ENCODE data around the gene PCBD1. TPM values are rescaled to one million over a fixed set of nuclear protein-coding genes. Genes with fewer than 3 reads are reported as not detected.

The PCBD1 gene
- total and polyA plus RNA-seq, 5 experiments from 2014 or later, result 6.0 to 23.2 (median 9.5) TPM

- POLR2A ChIA-PET, result no interaction called here
- DNase-seq (no peak), ATAC-seq (no peak)
- Mint-ChIP-seq H3K9me3 (no peaks in the 10 kb centered on the region), H3K36me3 (peaks cover 4 to 72% (median 23%) of the 10 kb centered on the region in 3 donors), H3K27me3 (no peaks in the 10 kb centered on the region), H3K27ac (peak overlapping the region in 1 of 10 donors; percentile 75), H3K4me3 (no peak overlapping the region), H3K4me1 (peaks cover 9 to 30% (median 16%) of the 10 kb centered on the region in 4 donors)
Observed at GRCh38 chr10:70845816-70846215, 42.5 kb downstream of the PCBD1 start.

- Mint-ChIP-seq H3K36me3 (peaks cover 4 to 71% (median 24%) of the 10 kb centered on the region in 3 donors), H3K4me3 (no peak overlapping the region)
Observed at GRCh38 chr10:70845256-70845655, 43.1 kb downstream of the PCBD1 start.

GRCh38 chr10:70843776-70844489 lies 44.4 kb downstream of the PCBD1 start:
- Mint-ChIP-seq H3K27ac (peak overlapping the region in 1 of 10 donors; percentile 40), H3K4me1 (peaks cover 14 to 18% (median 16%) of the 10 kb centered on the region in 4 donors), H3K36me3 (peaks cover 4 to 72% (median 30%) of the 10 kb centered on the region in 3 donors), H3K27me3 (no peaks in the 10 kb centered on the region), H3K4me3 (no peak overlapping the region), H3K9me3 (no peaks in the 10 kb centered on the region)
- ATAC-seq (no peak), DNase-seq (no peak)
- POLR2A ChIA-PET, result no interaction called here

More at GRCh38 chr10:70845256-70845655, 43.1 kb downstream of the PCBD1 start:
- peaks cover 14 to 29% (median 18%) of the 10 kb centered on the region in 4 donors for H3K4me1 Mint-ChIP-seq
- H3K27ac Mint-ChIP-seq, result peak overlapping the region in 1 of 10 donors; percentile 75
- DNase-seq (no peak), ATAC-seq (no peak)
- POLR2A ChIA-PET, result no interaction called here
- no peaks in the 10 kb centered on the region for H3K27me3 Mint-ChIP-seq
- H3K9me3 Mint-ChIP-seq, result no peaks in the 10 kb centered on the region

GRCh38 chr10:70843333-70843732 lies 45.0 kb downstream of the PCBD1 start:
- no peak for DNase-seq

GRCh38 chr10:70840836-70841235 lies 47.5 kb downstream of the PCBD1 start:
- H3K4me3 Mint-ChIP-seq, result no peak overlapping the region
- H3K9me3 Mint-ChIP-seq, result peaks cover 0 to 9% (median 2%) of the 10 kb centered on the region in 9 donors
- POLR2A ChIA-PET, result no interaction called here
- DNase-seq, result no peak
- peaks cover 15 to 77% (median 44%) of the 10 kb centered on the region in 3 donors for H3K36me3 Mint-ChIP-seq
- ATAC-seq, result no peak
- H3K27me3 Mint-ChIP-seq, result no peaks in the 10 kb centered on the region
- H3K4me1 Mint-ChIP-seq, result peaks cover 16 to 25% (median 18%) of the 10 kb centered on the region in 4 donors
- H3K27ac Mint-ChIP-seq, result peak overlapping the region in 1 of 10 donors; percentile 18

More at GRCh38 chr10:70843333-70843732, 45.0 kb downstream of the PCBD1 start:
- Mint-ChIP-seq H3K9me3 (no peaks in the 10 kb centered on the region), H3K36me3 (peaks cover 4 to 72% (median 32%) of the 10 kb centered on the region in 3 donors), H3K4me3 (no peak overlapping the region), H3K27ac (no peak overlapping the region), H3K27me3 (no peaks in the 10 kb centered on the region), H3K4me1 (peaks cover 13 to 18% (median 15%) of the 10 kb centered on the region in 4 donors)
- POLR2A ChIA-PET, result no interaction called here
- no peak for ATAC-seq

GRCh38 chr10:70838270-70838805 lies 50.0 kb downstream of the PCBD1 start:
- no peak for ATAC-seq
- H3K4me1 Mint-ChIP-seq, result peaks cover 18 to 37% (median 24%) of the 10 kb centered on the region in 4 donors
- H3K27me3 Mint-ChIP-seq, result no peaks in the 10 kb centered on the region
- peaks cover 10 to 71% (median 48%) of the 10 kb centered on the region in 3 donors for H3K36me3 Mint-ChIP-seq
- POLR2A ChIA-PET, result no interaction called here
- no peak for DNase-seq
- H3K9me3 Mint-ChIP-seq, result peaks cover 0 to 9% (median 2%) of the 10 kb centered on the region in 9 donors
- H3K4me3 Mint-ChIP-seq, result no peak overlapping the region
- no peak overlapping the region for H3K27ac Mint-ChIP-seq

GRCh38 chr10:70837660-70838059 lies 50.7 kb downstream of the PCBD1 start:
- Mint-ChIP-seq H3K36me3 (peaks cover 10 to 65% (median 48%) of the 10 kb centered on the region in 3 donors), H3K27ac (no peak overlapping the region), H3K4me1 (peaks cover 18 to 44% (median 27%) of the 10 kb centered on the region in 4 donors), H3K9me3 (peaks cover 0 to 9% (median 2%) of the 10 kb centered on the region in 9 donors), H3K27me3 (no peaks in the 10 kb centered on the region), H3K4me3 (no peak overlapping the region)
- ATAC-seq (no peak), DNase-seq (no peak)
- POLR2A ChIA-PET, result no interaction called here

GRCh38 chr10:70836319-70836718 lies 52.0 kb downstream of the PCBD1 start:
- POLR2A ChIA-PET, result no interaction called here
- peaks cover 10 to 57% (median 48%) of the 10 kb centered on the region in 3 donors for H3K36me3 Mint-ChIP-seq
- peaks cover 17 to 40% (median 29%) of the 10 kb centered on the region in 4 donors for H3K4me1 Mint-ChIP-seq
- H3K27me3 Mint-ChIP-seq, result no peaks in the 10 kb centered on the region
- peaks cover 0 to 9% (median 2%) of the 10 kb centered on the region in 9 donors for H3K9me3 Mint-ChIP-seq
- ATAC-seq (no peak), DNase-seq (no peak)
- H3K27ac Mint-ChIP-seq, result no peak overlapping the region
- no peak overlapping the region for H3K4me3 Mint-ChIP-seq

- POLR2A ChIA-PET, result no interaction called here
- no peak overlapping the region for H3K4me3 Mint-ChIP-seq
- peaks cover 0 to 9% (median 2%) of the 10 kb centered on the region in 9 donors for H3K9me3 Mint-ChIP-seq
- no peak overlapping the region for H3K27ac Mint-ChIP-seq
- no peaks in the 10 kb centered on the region for H3K27me3 Mint-ChIP-seq
- peaks cover 13 to 37% (median 23%) of the 10 kb centered on the region in 4 donors for H3K4me1 Mint-ChIP-seq
- no peak for DNase-seq
- H3K36me3 Mint-ChIP-seq, result peaks cover 10 to 55% (median 46%) of the 10 kb centered on the region in 3 donors
- ATAC-seq, result no peak
Observed at GRCh38 chr10:70834441-70835151, 53.8 kb downstream of the PCBD1 start.

- Mint-ChIP-seq H3K27me3 (no peaks in the 10 kb centered on the region), H3K4me3 (no peak overlapping the region), H3K9me3 (peaks cover 0 to 9% (median 2%) of the 10 kb centered on the region in 9 donors), H3K27ac (no peak overlapping the region), H3K4me1 (peaks cover 16 to 37% (median 23%) of the 10 kb centered on the region in 4 donors), H3K36me3 (peaks cover 10 to 60% (median 48%) of the 10 kb centered on the region in 3 donors)
- ATAC-seq (no peak), DNase-seq (no peak)
- POLR2A ChIA-PET, result no interaction called here
Observed at GRCh38 chr10:70834021-70834420, 54.3 kb downstream of the PCBD1 start.

- H3K4me3 Mint-ChIP-seq, result no peak overlapping the region
- DNase-seq (no peak), ATAC-seq (no peak)
- peaks cover 10 to 60% (median 49%) of the 10 kb centered on the region in 3 donors for H3K36me3 Mint-ChIP-seq
- no peaks in the 10 kb centered on the region for H3K27me3 Mint-ChIP-seq
- H3K27ac Mint-ChIP-seq, result no peak overlapping the region
- peaks cover 16 to 37% (median 23%) of the 10 kb centered on the region in 4 donors for H3K4me1 Mint-ChIP-seq
- peaks cover 0 to 9% (median 2%) of the 10 kb centered on the region in 9 donors for H3K9me3 Mint-ChIP-seq
- POLR2A ChIA-PET, result no interaction called here
Observed at GRCh38 chr10:70833601-70834000, 54.8 kb downstream of the PCBD1 start.

All from naive thymus-derived CD8-positive, alpha-beta T cell (primary cell).